ENCODE measurements around the gene KIF2C.
"Not testable (repeated sequence)": the region's sequence is repeated elsewhere in the genome, so short reads cannot be mapped to it uniquely, and the experiment has no call there.

KIF2C gene

DNA sequence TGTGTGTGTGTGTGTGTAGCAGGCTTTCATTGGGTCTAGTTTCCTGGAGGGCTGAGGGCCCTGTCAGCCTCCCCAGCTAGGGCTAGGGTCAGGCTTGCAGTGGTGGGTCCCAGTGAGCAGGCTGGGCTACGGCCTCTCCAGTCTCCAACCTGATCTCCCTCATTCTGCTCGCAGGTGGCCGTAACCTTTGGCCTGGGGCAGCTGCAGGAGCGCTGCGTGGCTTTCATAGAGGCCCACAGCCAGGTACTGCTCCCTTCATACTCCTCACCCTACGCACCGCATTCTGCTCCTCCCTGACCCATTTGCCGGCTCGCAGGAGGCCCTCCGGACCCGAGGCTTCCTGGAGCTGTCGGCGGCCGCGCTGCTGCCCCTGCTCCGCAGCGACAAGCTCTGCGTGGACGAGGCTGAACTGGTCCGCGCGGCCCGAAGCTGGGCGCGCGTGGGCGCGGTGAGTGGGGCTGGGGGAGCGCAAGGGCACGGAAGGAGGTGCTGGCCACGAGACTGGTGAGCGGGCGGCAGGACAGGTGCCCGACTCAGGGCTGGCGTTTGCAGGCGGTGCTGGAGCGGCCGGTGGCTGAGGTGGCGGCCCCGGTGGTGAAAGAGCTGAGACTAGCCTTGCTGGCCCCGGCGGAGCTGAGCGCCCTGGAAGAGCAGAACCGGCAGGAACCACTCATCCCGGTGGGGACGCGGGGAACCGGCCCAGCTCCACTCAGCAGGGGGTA, 73.3 kb downstream of the KIF2C start:
- no peak for DNase-seq (ENCODE audit: low read depth in 2 of 2)

DNA sequence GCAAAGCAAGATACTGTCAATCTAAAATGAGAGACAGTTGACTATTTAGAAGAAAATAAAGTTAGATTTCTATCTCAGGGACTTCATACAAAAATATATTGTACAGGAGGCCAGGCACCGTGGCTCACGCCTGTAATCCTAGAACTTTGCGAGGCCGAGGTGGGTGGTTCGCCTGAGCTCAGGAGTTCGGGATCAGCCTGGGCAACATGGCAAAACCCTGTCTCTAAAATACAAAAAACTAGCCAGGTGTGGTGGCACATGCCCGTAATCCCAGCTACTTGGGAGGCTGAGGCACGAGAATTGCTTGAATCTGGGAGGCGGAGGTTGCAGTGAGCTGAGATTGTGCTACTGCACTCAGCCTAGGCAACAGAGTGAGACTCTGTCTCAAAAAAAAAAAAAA, 76.3 kb downstream of the KIF2C start:
- not testable (repeated sequence) for DNase-seq (ENCODE audit: low read depth in 2 of 2)

DNA sequence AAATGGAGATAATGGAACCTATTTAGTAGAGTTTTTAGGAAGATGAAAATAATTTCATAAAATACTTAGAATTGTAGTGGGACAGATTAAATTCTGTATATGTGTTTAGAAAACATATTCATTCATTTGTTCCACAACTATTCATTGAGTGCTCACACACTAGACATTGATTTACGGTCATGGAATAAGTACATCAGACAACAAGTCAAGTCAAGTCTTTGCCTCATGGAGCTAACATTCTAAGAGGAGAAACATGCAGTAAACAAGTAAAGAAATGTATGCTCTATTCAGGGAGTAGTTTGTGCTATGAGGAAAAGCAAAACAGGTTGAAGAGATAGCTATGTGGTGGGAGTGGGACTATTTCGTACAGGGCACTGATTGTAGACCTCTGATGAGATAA, 77.7 kb downstream of the KIF2C start:
- DNase-seq (ENCODE audit: low read depth in 2 of 2) = no peak

Measured in activated CD8-positive, alpha-beta memory T cell treated with anti-CD3 and anti-CD28 coated beads for 4 hours (primary cell).